SK-N-SH (cell line): ENCODE measurements around the gene UCP2.

ENCODE experiments used
- CHD2 ChIP-seq: fragments of 150-350 bp; IDR thresholded peaks from 2 replicates; pipeline ENCODE4 v1.6.1; 2018; ENCODE audit warnings: low read length; ENCODE audit not compliant: partially characterized antibody
- GABPA ChIP-seq: IDR thresholded peaks from 2 replicates; pipeline ENCODE4 v1.4.0; 2012; ENCODE audit warnings: low read depth, mild to moderate bottlenecking
- GATA2 ChIP-seq: sonication (generic); formaldehyde crosslinking; IDR thresholded peaks from 2 replicates; pipeline ENCODE4 v1.5.0; 2020; ENCODE audit warnings: mild to moderate bottlenecking, missing genetic modification reagents
- MXI1 ChIP-seq: IDR thresholded peaks from 2 replicates; pipeline ENCODE4 v1.6.1; 2012; ENCODE audit warnings: mild to moderate bottlenecking, low read depth, low read length, improper control_type of control experiment
- RAD21 ChIP-seq: IDR thresholded peaks from 2 replicates; pipeline ENCODE4 v1.6.1; 2012; ENCODE audit warnings: mild to moderate bottlenecking, low read length
- RCOR1 ChIP-seq: fragments of 150-350 bp; IDR thresholded peaks from 2 replicates; pipeline ENCODE4 v1.6.1; 2017; ENCODE audit warnings: antibody characterized with exemption, low read length
- RFX5 ChIP-seq: IDR thresholded peaks from 2 replicates; pipeline ENCODE4 v1.6.1; 2012; ENCODE audit warnings: mild to moderate bottlenecking, improper control_type of control experiment, low read length
- TAF1 ChIP-seq: IDR thresholded peaks from 2 replicates; pipeline ENCODE4 v1.6.1; 2012; ENCODE audit warnings: low read depth, mild to moderate bottlenecking, low read length, moderate library complexity, borderline replicate concordance
- TCF12 ChIP-seq: IDR thresholded peaks from 2 replicates; pipeline ENCODE4 v1.4.0; 2012
- TEAD4 ChIP-seq: IDR thresholded peaks from 2 replicates; pipeline ENCODE4 v1.4.0; 2012; ENCODE audit warnings: mild to moderate bottlenecking, borderline replicate concordance; ENCODE audit not compliant: insufficient read depth
- TF ChIP-seq, protein P1 (sequence below): fragments of 200-600 bp; sonication (generic); IDR thresholded peaks from 2 replicates; pipeline ENCODE4 v1.6.1; 2017; ENCODE audit warnings: antibody characterized with exemption, mild to moderate bottlenecking, moderate library complexity
- TF ChIP-seq, protein P2 (sequence below): fragments of 150-350 bp; IDR thresholded peaks from 2 replicates; pipeline ENCODE4 v1.6.1; 2017; ENCODE audit warnings: antibody characterized with exemption, low read length, low read depth, borderline replicate concordance

DNA sequence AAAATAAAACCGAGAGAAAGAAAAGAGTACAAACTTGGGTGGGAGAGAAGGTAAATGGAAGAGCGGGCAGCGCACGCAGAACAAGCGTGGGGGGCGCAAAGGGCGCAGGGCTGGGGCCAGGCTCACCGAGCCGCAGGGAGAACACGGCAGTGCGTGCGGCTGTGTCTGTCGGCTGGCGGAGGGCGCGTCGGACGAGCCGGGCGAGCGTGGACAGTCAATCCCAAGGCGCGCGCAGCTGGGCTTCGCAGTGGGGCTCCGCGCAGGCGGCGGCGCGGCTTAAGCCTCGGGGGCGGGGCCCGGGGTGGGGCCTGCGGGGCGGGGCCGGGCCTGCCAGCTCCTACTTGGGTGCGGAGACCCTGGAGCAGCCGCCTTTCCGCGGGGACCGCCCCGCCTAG is at the start of gene UCP2:
- TF ChIP-seq, protein P1, sequence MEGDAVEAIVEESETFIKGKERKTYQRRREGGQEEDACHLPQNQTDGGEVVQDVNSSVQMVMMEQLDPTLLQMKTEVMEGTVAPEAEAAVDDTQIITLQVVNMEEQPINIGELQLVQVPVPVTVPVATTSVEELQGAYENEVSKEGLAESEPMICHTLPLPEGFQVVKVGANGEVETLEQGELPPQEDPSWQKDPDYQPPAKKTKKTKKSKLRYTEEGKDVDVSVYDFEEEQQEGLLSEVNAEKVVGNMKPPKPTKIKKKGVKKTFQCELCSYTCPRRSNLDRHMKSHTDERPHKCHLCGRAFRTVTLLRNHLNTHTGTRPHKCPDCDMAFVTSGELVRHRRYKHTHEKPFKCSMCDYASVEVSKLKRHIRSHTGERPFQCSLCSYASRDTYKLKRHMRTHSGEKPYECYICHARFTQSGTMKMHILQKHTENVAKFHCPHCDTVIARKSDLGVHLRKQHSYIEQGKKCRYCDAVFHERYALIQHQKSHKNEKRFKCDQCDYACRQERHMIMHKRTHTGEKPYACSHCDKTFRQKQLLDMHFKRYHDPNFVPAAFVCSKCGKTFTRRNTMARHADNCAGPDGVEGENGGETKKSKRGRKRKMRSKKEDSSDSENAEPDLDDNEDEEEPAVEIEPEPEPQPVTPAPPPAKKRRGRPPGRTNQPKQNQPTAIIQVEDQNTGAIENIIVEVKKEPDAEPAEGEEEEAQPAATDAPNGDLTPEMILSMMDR: no peak
- TF ChIP-seq CHD2 (peak; percentile 36), GATA2 (CRISPR knock-in tag) (no peak), RCOR1 (0 out of 2 replicates have a peak, but pooled peaks have one; percentile 8), MXI1 (peak; percentile 74), TEAD4 (no peak), RFX5 (no peak), TCF12 (no peak), GABPA (no peak), TAF1 (peak; percentile 67; the same call in 1 of the 2 replicates), RAD21 (no peak)
- TF ChIP-seq, protein P2, sequence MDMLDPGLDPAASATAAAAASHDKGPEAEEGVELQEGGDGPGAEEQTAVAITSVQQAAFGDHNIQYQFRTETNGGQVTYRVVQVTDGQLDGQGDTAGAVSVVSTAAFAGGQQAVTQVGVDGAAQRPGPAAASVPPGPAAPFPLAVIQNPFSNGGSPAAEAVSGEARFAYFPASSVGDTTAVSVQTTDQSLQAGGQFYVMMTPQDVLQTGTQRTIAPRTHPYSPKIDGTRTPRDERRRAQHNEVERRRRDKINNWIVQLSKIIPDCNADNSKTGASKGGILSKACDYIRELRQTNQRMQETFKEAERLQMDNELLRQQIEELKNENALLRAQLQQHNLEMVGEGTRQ: no peak
